Lower leg skin (tissue), 3 donors: Measurements from ENCODE around the gene CCM2.

Experiments
- CTCF ChIP-seq, 3 donors: fragments of 450-650 bp; IDR thresholded peaks; one replicate each; pipeline ENCODE4 v1.5.1; 2016; ENCODE audit warnings: antibody characterized with exemption in 3 of 3, mild to moderate bottlenecking in 3 of 3, moderate library complexity in 2 of 3
- POLR2A ChIP-seq, 2 donors: fragments of 450-650 bp; IDR thresholded peaks; one replicate each; pipeline ENCODE4 v1.6.1; 2016 to 2017; ENCODE audit warnings: antibody characterized with exemption in 2 of 2, mild to moderate bottlenecking in 1 of 2, moderate library complexity in 1 of 2

DNA sequence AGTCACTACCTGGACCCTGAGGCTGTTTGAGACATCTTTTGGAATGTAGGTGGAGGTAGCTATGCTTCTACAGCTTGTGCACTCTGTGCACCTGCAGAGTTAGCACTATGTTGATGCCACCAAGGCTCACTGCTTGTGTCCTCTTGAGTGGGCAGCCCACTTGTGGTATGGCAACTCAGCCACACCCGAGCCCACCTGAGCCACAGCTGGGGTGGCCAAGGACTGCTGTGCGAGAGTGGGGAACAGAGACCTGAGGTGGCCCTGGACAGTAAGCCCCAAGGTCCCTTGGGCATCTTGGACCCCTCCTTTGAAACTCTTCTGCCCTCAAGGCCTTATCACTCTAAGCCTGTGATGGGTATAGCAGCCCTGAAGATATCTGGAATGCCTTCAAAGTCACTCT lies 46.8 kb upstream of the CCM2 start:
- TF ChIP-seq POLR2A (IDR thresholded peaks at IDR 0.05) (no peak), CTCF (IDR thresholded peaks at IDR 0.05) (no peak)
